SU-DHL-6 (cell line): ENCODE data around the gene CDH13.

Experiments used
- H2AFZ ChIP-seq: fragments of 200-600 bp; sonication (generic); 2 replicates; pipeline ENCODE4 v1.6.1; 2014; ENCODE audit warnings: low read depth, mild to moderate bottlenecking, moderate library complexity, mixed read lengths, antibody characterized with exemption, low read length; ENCODE audit not compliant: severe bottlenecking
- H3F3A ChIP-seq: fragments of 200-600 bp; shearing (Covaris generic); 2 replicates; pipeline ENCODE4 v1.6.0; 2016; ENCODE audit warnings: antibody characterized with exemption, mild to moderate bottlenecking; ENCODE audit not compliant: insufficient read depth
- H3K27ac ChIP-seq: fragments of 200-600 bp; sonication (generic); 2 replicates; pipeline ENCODE4 v1.5.1; 2016; ENCODE audit warnings: low read depth, mild to moderate bottlenecking, low read length, moderate library complexity, mixed read lengths
- H3K27me3 ChIP-seq: fragments of 200-600 bp; sonication (generic), shearing (Covaris generic); 2 replicates; pipeline ENCODE4 v1.6.0; 2014; ENCODE audit warnings: mild to moderate bottlenecking, low read length
- H3K36me3 ChIP-seq: fragments of 200-600 bp; sonication (generic); 2 replicates; pipeline ENCODE4 v1.6.1; 2014; ENCODE audit warnings: mild to moderate bottlenecking, low read length, mixed read lengths
- H3K4me2 ChIP-seq: fragments of 300-600, 200-600 bp; shearing (Covaris generic), sonication (generic); 2 replicates; pipeline ENCODE4 v1.6.0; 2014; ENCODE audit warnings: low read length, low read depth, mild to moderate bottlenecking; ENCODE audit not compliant: poor library complexity, severe bottlenecking
- H3K4me3 ChIP-seq: fragments of 200-600 bp; sonication (generic); 2 replicates; pipeline ENCODE4 v1.5.1; 2014; ENCODE audit warnings: antibody characterized with exemption, low read length, mild to moderate bottlenecking, mixed read lengths; ENCODE audit not compliant: insufficient read depth, poor library complexity, severe bottlenecking
- H3K79me2 ChIP-seq: fragments of 200-600 bp; sonication (generic); 2 replicates; pipeline ENCODE4 v1.6.1; 2014; ENCODE audit warnings: mild to moderate bottlenecking, low read length, moderate library complexity; ENCODE audit not compliant: insufficient read depth
- H3K9ac ChIP-seq: fragments of 200-600 bp; sonication (generic); 2 replicates; pipeline ENCODE4 v1.7.0; 2014; ENCODE audit warnings: mild to moderate bottlenecking, low read length
- H3K9me2 ChIP-seq: fragments of 200-600 bp; sonication (generic); replicated peaks from 2 replicates; pipeline ENCODE4 v1.6.1; 2014; ENCODE audit warnings: low read length; ENCODE audit not compliant: insufficient read depth
- H3K9me3 ChIP-seq: fragments of 200-600 bp; sonication (generic); 2 replicates; pipeline ENCODE4 v1.6.1; 2014; ENCODE audit warnings: low read length, mixed read lengths; ENCODE audit not compliant: insufficient read depth
- H4K20me1 ChIP-seq: fragments of 200-600 bp; sonication (generic); 2 replicates; pipeline ENCODE4 v1.6.1; 2014; ENCODE audit warnings: low read depth, mild to moderate bottlenecking, antibody characterized with exemption, low read length, moderate library complexity, mixed read lengths
- EZH2phosphoT487 ChIP-seq: fragments of 200-600 bp; sonication (generic), shearing (Covaris generic); conservative IDR thresholded peaks from 2 replicates; pipeline ENCODE4 v1.6.1; 2018; ENCODE audit warnings: mild to moderate bottlenecking, antibody characterized with exemption, low read length, moderate library complexity, mixed read lengths
- TF ChIP-seq, protein P1 (sequence below): fragments of 200-600 bp; sonication (generic); IDR thresholded peaks from one replicate; pipeline ENCODE4 v1.5.1; 2017; ENCODE audit warnings: antibody characterized with exemption, mild to moderate bottlenecking, low read length, moderate library complexity; ENCODE audit not compliant: insufficient read depth, poor library complexity, severe bottlenecking

CDH13 gene

DNA sequence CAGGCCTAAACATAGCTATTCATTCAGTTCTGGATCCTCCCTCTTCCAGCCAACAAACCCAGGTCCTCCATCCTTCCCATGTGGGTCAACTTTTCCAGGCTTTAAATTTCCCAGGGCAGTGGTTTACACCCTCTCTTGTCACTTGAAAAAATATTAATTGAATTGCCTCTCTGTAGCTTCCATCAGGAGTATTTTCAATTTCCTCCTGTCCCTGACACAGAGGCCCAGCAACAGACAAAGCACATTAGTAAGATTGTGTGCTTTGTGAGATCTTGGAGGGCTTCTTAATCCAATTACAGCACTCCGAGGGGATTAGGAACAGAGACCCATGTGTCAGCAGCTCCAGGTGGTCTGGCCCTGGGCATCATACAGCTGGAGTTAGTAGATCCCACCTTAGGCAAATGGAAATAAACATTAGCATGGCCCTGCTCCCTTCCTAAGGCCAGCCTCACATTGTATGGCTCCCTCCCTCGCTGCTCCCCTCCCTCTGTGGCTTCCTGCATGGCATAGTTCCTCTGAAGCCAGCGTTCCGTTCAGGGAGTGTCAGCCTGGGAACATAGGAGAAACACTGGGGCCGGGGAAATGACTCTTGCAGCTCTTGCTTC, 1048.3 kb downstream of the CDH13 start:
- Histone ChIP-seq H3K9me3 (peaks cover 7% of the 10 kb centered on the region; the same call in 1 of the 2 replicates), H3K36me3 (no peaks in the 10 kb centered on the region), H3K4me3 (no peak overlapping the region), H3K27ac (no peak overlapping the region), H3K9ac (no peak overlapping the region), H3F3A (no peaks in the 10 kb centered on the region), H3K9me2 (no peaks in the 10 kb centered on the region), H4K20me1 (no peaks in the 10 kb centered on the region), H3K27me3 (no peaks in the 10 kb centered on the region; the same call in 1 of the 2 replicates), H3K79me2 (no peaks in the 10 kb centered on the region), H3K4me2 (no peak overlapping the region), H2AFZ (no peak overlapping the region)
- no peak for TF ChIP-seq EZH2phosphoT487
- TF ChIP-seq, protein P1, sequence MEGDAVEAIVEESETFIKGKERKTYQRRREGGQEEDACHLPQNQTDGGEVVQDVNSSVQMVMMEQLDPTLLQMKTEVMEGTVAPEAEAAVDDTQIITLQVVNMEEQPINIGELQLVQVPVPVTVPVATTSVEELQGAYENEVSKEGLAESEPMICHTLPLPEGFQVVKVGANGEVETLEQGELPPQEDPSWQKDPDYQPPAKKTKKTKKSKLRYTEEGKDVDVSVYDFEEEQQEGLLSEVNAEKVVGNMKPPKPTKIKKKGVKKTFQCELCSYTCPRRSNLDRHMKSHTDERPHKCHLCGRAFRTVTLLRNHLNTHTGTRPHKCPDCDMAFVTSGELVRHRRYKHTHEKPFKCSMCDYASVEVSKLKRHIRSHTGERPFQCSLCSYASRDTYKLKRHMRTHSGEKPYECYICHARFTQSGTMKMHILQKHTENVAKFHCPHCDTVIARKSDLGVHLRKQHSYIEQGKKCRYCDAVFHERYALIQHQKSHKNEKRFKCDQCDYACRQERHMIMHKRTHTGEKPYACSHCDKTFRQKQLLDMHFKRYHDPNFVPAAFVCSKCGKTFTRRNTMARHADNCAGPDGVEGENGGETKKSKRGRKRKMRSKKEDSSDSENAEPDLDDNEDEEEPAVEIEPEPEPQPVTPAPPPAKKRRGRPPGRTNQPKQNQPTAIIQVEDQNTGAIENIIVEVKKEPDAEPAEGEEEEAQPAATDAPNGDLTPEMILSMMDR: no peak

DNA sequence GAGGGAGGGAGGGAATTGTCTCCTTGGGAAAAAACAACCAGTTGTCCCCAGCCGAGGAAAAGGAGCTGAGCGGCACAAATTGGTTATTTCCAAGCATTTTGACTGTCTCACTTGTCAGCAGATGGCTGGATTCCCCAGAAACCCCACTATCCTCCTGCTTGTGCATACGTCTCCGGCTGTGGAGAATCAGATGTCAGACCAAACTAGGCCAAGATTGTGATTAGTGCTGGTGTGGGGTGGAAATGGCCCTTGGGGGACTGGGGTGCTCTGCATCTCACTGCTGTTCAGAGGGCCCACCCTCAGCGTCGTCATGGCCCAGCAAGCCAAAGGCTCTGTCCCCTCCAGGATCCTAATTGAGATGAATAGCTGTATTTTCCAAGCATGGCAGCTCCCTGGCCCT, 1049.3 kb downstream of the CDH13 start:
- H3K27me3 ChIP-seq: no peaks in the 10 kb centered on the region; the same call in 1 of the 2 replicates
- H3K9ac ChIP-seq: no peak overlapping the region
- H3K9me2 ChIP-seq: no peaks in the 10 kb centered on the region
- H4K20me1 ChIP-seq: no peaks in the 10 kb centered on the region
- H2AFZ ChIP-seq: no peak overlapping the region
- H3K79me2 ChIP-seq: no peaks in the 10 kb centered on the region
- no peaks in the 10 kb centered on the region for H3K36me3 ChIP-seq
- H3K9me3 ChIP-seq: no peaks in the 10 kb centered on the region
- H3K4me3 ChIP-seq: no peak overlapping the region
- no peak overlapping the region for H3K4me2 ChIP-seq
- no peak overlapping the region for H3K27ac ChIP-seq
- no peaks in the 10 kb centered on the region for H3F3A ChIP-seq
- TF ChIP-seq EZH2phosphoT487: no peak
- TF ChIP-seq, protein P1: no peak

DNA sequence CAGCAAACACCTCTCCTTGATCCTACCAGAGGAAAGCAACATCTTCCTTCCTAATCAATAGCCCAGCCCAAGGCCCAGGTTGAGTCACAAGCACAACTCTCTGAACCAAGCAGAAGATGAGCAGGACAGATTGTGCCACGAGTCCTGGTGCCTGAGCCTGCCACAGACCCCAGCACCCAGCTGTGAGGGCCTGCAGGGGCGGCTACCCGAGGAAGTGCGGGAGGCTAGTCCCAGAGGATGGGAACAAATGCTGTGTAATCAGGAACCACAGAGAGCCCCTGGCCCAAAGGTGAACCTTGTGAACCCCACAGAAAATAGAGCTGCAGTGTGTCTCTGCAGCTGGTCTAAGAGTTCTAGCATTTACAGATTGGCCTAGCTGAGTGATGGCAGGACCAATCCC, 1054.2 kb downstream of the CDH13 start:
- no peaks in the 10 kb centered on the region for H3K9me3 ChIP-seq
- H3K9me2 ChIP-seq: no peaks in the 10 kb centered on the region
- no peaks in the 10 kb centered on the region for H3F3A ChIP-seq
- H3K4me3 ChIP-seq: no peak overlapping the region
- TF ChIP-seq, protein P1: no peak
- TF ChIP-seq EZH2phosphoT487: no peak
- no peak overlapping the region for H3K4me2 ChIP-seq
- no peaks in the 10 kb centered on the region for H3K27me3 ChIP-seq
- H4K20me1 ChIP-seq: no peaks in the 10 kb centered on the region
- H2AFZ ChIP-seq: no peak overlapping the region
- no peaks in the 10 kb centered on the region for H3K79me2 ChIP-seq
- no peak overlapping the region for H3K27ac ChIP-seq
- H3K36me3 ChIP-seq: no peaks in the 10 kb centered on the region
- no peak overlapping the region for H3K9ac ChIP-seq
